HepG2 (cell line): ENCODE data around the gene SMIM13. TPM values are rescaled to one million over a fixed set of nuclear protein-coding genes. Genes with fewer than 3 reads are reported as not detected.
A peak's percentile ranks its signal among the peaks of the same experiment; 100 is the strongest.

Experiments
- AKNA ChIP-seq: sonication (generic); formaldehyde crosslinking; IDR thresholded peaks from 2 replicates; pipeline ENCODE4 v1.4.0; 2020; ENCODE audit warnings: missing genetic modification reagents, borderline replicate concordance
- ARID3A ChIP-seq: IDR thresholded peaks from 2 replicates; pipeline ENCODE4 v1.6.1; 2012; ENCODE audit warnings: low read depth, low read length, improper control_type of control experiment
- BCL3 ChIP-seq: sonication (generic); formaldehyde crosslinking; IDR thresholded peaks from 2 replicates; pipeline ENCODE4 v1.5.1; 2020; ENCODE audit warnings: mild to moderate bottlenecking, missing genetic modification reagents, moderate library complexity
- BORCS8-MEF2B ChIP-seq: sonication (generic); formaldehyde crosslinking; IDR thresholded peaks from 2 replicates; pipeline ENCODE4 v1.8.0; 2022; ENCODE audit warnings: mild to moderate bottlenecking, missing genetic modification reagents
- CBX1 ChIP-seq: IDR thresholded peaks from one replicate; pipeline ENCODE4 v1.6.1; 2016; ENCODE audit warnings: antibody characterized with exemption, low read depth
- GTF3A ChIP-seq: sonication (generic); formaldehyde crosslinking; conservative IDR thresholded peaks from 2 replicates; pipeline ENCODE4 v1.4.0; 2020; ENCODE audit warnings: mild to moderate bottlenecking, missing genetic modification reagents
- HOXA3 ChIP-seq: sonication (generic); formaldehyde crosslinking; IDR thresholded peaks from 2 replicates; pipeline ENCODE4 v1.5.0; 2020; ENCODE audit warnings: missing genetic modification reagents
- KAT7 ChIP-seq: IDR thresholded peaks from 2 replicates; pipeline ENCODE4 v1.6.1; 2018; ENCODE audit warnings: borderline replicate concordance, missing compliant biosample characterization
- MEIS1 ChIP-seq: sonication (generic); formaldehyde crosslinking; IDR thresholded peaks from 2 replicates; pipeline ENCODE4 v1.9.0; 2021; ENCODE audit warnings: mild to moderate bottlenecking, missing genetic modification reagents, moderate library complexity, borderline replicate concordance
- MIER2 ChIP-seq: IDR thresholded peaks from 2 replicates; pipeline ENCODE4 v1.6.1; 2016; ENCODE audit warnings: missing biosample characterization, missing genetic modification reagents
- MYNN ChIP-seq: sonication (generic); formaldehyde crosslinking; IDR thresholded peaks from 2 replicates; pipeline ENCODE4 v1.4.0; 2020; ENCODE audit warnings: mild to moderate bottlenecking, low read depth, missing genetic modification reagents
- RBFOX2 ChIP-seq: fragments of 200-400 bp; formaldehyde crosslinking; IDR thresholded peaks from 2 replicates; pipeline ENCODE4 v1.6.1; 2017; ENCODE audit warnings: low read depth, mild to moderate bottlenecking, low read length
- SIX1 ChIP-seq: sonication (generic); formaldehyde crosslinking; IDR thresholded peaks from 2 replicates; pipeline ENCODE4 v1.4.0; 2020; ENCODE audit warnings: missing genetic modification reagents, borderline replicate concordance
- SP2 ChIP-seq: sonication (generic); formaldehyde crosslinking; IDR thresholded peaks from 2 replicates; pipeline ENCODE4 v1.5.1; 2020; ENCODE audit warnings: mild to moderate bottlenecking, missing genetic modification reagents
- SSRP1 ChIP-seq: IDR thresholded peaks from 2 replicates; pipeline ENCODE4 v1.6.1; 2016; ENCODE audit warnings: control low read depth
- YEATS4 ChIP-seq: sonication (generic); formaldehyde crosslinking; IDR thresholded peaks from 2 replicates; pipeline ENCODE4 v1.4.0; 2020; ENCODE audit warnings: missing genetic modification reagents, borderline replicate concordance
- ZBTB42 ChIP-seq: sonication (generic); formaldehyde crosslinking; IDR thresholded peaks from 2 replicates; pipeline ENCODE4 v1.5.0; 2020; ENCODE audit warnings: mild to moderate bottlenecking, missing genetic modification reagents
- ZNF160 ChIP-seq: sonication (generic); formaldehyde crosslinking; IDR thresholded peaks from 2 replicates; pipeline ENCODE4 v1.8.0; 2022; ENCODE audit warnings: mild to moderate bottlenecking, inconsistent platforms, missing genetic modification reagents
- ZNF343 ChIP-seq: sonication (generic); formaldehyde crosslinking; IDR thresholded peaks from 2 replicates; pipeline ENCODE4 v1.4.0; 2020; ENCODE audit warnings: mild to moderate bottlenecking, missing genetic modification reagents
- ZNF567 ChIP-seq: sonication (generic); formaldehyde crosslinking; IDR thresholded peaks from 2 replicates; pipeline ENCODE4 v1.8.1; 2023; ENCODE audit warnings: mild to moderate bottlenecking, missing genetic modification reagents, borderline replicate concordance
- ZNF577 ChIP-seq: sonication (generic); formaldehyde crosslinking; IDR thresholded peaks from 2 replicates; pipeline ENCODE4 v1.4.0; 2020; ENCODE audit warnings: mild to moderate bottlenecking, low read depth, missing genetic modification reagents, borderline replicate concordance
- polyA plus RNA-seq, 8 experiments: library from polyadenylated mRNA; depleted of rRNA in 3 of 8; stranded (reverse) in 7 of 8; unstranded in 1 of 8; fragments of >200 nt; fragmentation: Illumina TruSeq in 4 of 8; extraction: Trizol in 4 of 8; gene quantifications; 2 replicates each; pipeline versions ENCODE4 v1.2.1 to v1.2.3, GENCODE V29; 2011 to 2016; ENCODE audit warnings: low read depth in 4 of 8, missing spikeins in 1 of 8, mixed read lengths in 1 of 8; ENCODE audit not compliant: insufficient read depth in 1 of 8
- total RNA-seq, 5 experiments: library from RNA; depleted of rRNA; stranded (reverse); fragments of >200 nt; fragmentation: Illumina TruSeq; extraction: Trizol; gene quantifications; 2 replicates each; pipeline ENCODE4 v1.2.3, GENCODE V29; 2016; ENCODE audit warnings: low read depth in 1 of 5

The SMIM13 gene
- total and polyA plus RNA-seq, 2 of the 13 experiments (the other 11 are each of a cell fraction or from before 2014, with no cell fraction given) = 2.7 to 10.2 TPM

GRCh38 chr6:11067348-11067747 is 26.3 kb upstream of the SMIM13 start (continued):
- TF ChIP-seq ARID3A (no peak), RBFOX2 (no peak), SIX1 (CRISPR knock-in tag) (peak; percentile 36; the same call in 1 of the 2 replicates), YEATS4 (CRISPR knock-in tag) (0 out of 2 replicates have a peak, but pooled peaks have one; percentile 23), KAT7 (no peak), SP2 (no peak), MIER2 (CRISPR knock-in tag) (no peak), ZBTB42 (no peak), MEIS1 (CRISPR knock-in tag) (no peak), SSRP1 (CRISPR knock-in tag) (peak; percentile 46; the same call in 1 of the 2 replicates), CBX1 (no peak), GTF3A (CRISPR knock-in tag) (no peak), BORCS8-MEF2B (CRISPR knock-in tag) (no peak), ZNF343 (CRISPR knock-in tag) (no peak), ZNF577 (CRISPR knock-in tag) (no peak), ZNF160 (CRISPR knock-in tag) (no peak), HOXA3 (CRISPR knock-in tag) (0 out of 2 replicates have a peak, but pooled peaks have one; percentile 39), MYNN (CRISPR knock-in tag) (no peak), ZNF567 (CRISPR knock-in tag) (no peak), BCL3 (CRISPR knock-in tag) (0 out of 2 replicates have a peak, but pooled peaks have one; percentile 74), AKNA (CRISPR knock-in tag) (no peak)
